ENCODE measurements around the gene GRIA4.
"Not testable (repeated sequence)": the region's sequence is repeated elsewhere in the genome, so short reads cannot be mapped to it uniquely, and the experiment has no call there.

GRIA4 gene

DNA sequence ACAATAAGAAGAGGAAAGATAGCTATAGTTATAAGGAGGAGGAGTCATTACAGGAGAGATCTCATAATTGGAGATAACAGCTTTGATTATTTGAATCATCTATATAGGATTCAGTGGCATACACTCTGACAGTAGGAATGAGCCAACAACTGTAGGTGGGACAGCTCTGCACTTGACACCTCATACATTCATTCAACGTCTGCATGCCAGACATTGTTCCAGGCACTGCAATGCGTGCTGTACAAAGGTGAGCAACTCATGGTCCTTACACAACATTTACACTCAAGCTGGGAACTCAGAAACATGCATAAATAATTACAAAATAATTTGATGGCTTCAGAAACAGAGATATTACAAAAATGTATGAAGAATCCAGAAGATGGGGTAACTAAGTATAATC lies 257.9 kb downstream of the GRIA4 start:
- no peak for DNase-seq

GRCh38 chr11:105868762-105869285 lies 259.0 kb downstream of the GRIA4 start:
- DNase-seq: no peak

DNA sequence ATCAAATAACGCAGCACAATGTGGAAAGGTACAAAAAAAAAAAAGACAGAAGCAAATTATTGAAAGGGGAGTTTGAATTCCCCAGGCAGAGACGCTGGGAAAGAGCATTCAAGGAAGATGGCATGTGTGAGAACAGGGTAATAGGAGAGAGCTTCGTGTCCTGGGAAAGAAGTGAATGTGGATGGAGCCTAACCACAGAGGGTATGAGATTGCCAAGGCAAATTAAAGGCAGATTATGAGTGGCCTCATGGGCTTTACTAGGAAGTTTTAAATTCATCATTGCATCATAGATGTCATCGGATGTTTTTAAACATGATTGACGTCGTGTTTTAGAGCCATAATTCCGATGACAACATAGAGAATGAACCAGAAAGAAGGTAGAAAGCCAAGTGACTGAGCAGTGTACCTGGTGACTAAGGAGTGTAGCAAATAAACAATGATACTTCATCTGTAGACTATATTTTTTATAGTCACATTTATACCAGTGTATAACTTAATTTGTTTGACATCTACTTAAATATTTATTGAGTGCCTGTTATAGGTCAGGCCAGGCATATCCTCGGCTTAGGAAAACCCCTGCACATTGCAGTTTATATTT lies 260.7 kb downstream of the GRIA4 start:
- no peak for DNase-seq

GRCh38 chr11:105878510-105878909 lies 268.6 kb downstream of the GRIA4 start:
- DNase-seq: no peak

GRCh38 chr11:105878927-105879326 lies 269.1 kb downstream of the GRIA4 start:
- not testable (repeated sequence) for DNase-seq

DNA sequence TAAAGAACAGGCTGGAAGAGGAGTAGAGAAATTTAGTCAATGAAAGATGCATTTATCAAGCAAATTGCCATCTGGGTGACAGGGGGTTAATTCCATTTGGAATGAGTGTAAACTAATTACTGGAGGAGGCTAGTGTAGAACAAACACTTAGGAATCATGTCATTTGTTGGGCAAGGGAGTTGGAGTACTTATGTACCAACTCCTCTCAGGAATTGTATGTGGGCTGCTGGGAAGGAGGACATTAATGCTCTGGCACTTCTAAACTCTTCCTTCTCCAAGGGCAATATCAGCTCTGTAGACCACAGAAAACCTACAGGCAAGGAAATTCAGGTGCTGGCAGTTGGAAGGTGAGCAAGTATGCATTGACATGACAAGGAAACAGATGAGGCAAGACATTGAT lies 271.2 kb downstream of the GRIA4 start:
- no peak for DNase-seq

- no peak for DNase-seq
These were observed 274.6 kb downstream of the GRIA4 start for GRCh38 chr11:105884436-105884835.

GRCh38 chr11:105891685-105892084 lies 281.8 kb downstream of the GRIA4 start:
- no peak for DNase-seq

DNA sequence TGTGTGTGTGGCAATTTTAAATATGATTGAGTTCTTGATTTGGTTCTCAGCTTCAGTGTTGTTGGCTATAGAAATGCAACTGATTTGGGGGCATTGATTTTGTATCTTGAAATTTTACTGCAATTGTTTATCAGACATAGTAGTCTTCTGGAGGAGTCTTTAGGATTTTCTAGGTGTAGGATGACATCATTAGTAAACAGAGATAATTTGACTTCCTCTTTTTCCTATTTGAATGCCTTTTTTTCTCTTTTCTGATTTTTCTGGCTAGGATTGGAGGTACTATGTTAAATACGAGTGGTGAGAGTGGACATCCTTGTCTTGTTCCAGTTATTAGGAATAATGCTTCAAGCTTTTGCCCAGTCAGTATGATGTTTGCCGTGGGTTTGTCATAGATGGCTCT lies 287.3 kb downstream of the GRIA4 start:
- no peak for DNase-seq

- no peak for DNase-seq
These were observed 289.9 kb downstream of the GRIA4 start for GRCh38 chr11:105899772-105900171.

DNA sequence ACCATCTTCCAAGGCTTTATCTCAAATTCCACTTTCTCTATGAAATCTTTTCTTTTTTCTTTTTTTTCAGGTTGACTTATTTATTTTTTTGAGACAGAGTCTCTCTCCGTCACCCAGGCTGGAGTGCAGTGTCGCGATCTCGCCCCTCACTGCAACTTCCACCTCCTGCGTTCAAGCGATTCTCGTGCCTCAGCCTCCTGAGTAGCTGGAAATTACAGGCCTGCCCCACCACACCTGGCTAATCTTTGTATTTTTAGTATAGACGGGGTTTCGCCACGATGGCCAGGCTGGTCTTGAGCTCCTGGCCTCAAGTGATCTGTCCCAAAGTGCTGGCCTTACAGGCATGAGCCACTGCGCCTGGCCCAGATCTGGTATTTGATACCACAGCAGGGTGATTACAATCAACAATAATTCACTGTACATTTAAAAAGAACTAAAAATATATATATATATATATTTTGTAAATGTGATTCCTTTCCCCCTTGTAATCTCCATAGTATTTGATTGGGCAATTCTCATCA lies 290.7 kb downstream of the GRIA4 start:
- DNase-seq: no peak

DNA sequence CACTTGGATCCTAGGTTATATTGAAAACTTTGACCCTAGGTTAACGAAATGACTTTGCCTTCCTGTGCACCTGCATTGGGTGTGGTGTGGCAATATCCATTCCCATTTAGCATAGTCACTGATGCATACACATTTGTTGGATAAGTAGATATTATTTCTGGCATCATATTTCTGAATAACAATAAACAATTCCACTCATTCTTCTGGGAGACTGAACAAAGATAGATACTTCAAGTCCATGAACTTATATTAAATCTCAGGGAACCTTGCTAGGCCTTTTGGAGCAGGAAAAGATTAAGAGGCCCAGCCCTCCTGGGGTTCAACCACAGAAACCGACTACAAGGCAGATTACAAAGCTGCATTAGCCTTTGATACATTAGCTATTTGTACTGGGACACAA lies 293.2 kb downstream of the GRIA4 start:
- no peak for DNase-seq

- no peak for DNase-seq
These were observed 296.6 kb downstream of the GRIA4 start for GRCh38 chr11:105906517-105906916.

GRCh38 chr11:105907319-105907718 lies 297.4 kb downstream of the GRIA4 start:
- no peak for DNase-seq

- DNase-seq: no peak
These were observed 300.3 kb downstream of the GRIA4 start for GRCh38 chr11:105910095-105910715.

GRCh38 chr11:105911454-105911853 lies 301.6 kb downstream of the GRIA4 start:
- DNase-seq: no peak

DNA sequence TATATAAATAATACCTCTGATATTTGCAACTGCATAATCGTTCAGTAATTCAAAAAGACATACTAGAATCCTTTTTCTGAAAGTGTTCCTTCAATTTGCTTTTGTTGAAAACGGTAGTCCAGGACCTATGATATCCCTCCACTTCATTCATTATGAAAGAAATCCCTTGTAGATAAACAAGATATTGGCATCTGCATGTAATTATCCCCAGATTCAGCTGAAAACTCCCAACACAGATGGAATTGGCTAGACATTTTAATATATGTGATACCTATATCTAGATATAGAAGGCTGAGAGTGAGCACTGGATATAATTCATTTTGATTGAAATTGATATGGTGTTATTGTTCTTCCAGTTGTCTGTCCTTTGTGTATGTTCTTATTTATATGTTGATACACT lies 302.8 kb downstream of the GRIA4 start:
- DNase-seq: no peak

- DNase-seq: no peak
These were observed 305.1 kb downstream of the GRIA4 start for GRCh38 chr11:105915021-105915420.

- no peak for DNase-seq
These were observed 308.2 kb downstream of the GRIA4 start for GRCh38 chr11:105918039-105918438.

- DNase-seq: no peak
These were observed 308.7 kb downstream of the GRIA4 start for GRCh38 chr11:105918600-105918999.

- no peak for DNase-seq
These were observed 313.4 kb downstream of the GRIA4 start for GRCh38 chr11:105923252-105923651.

GRCh38 chr11:105923807-105924206 lies 313.9 kb downstream of the GRIA4 start:
- DNase-seq: no peak

GRCh38 chr11:105929084-105929955 lies 319.4 kb downstream of the GRIA4 start:
- no peak for DNase-seq

- no peak for DNase-seq
These were observed 323.8 kb downstream of the GRIA4 start for GRCh38 chr11:105933695-105934094.
